HUES6 (cell line): ENCODE data around the gene BCL2L11.

Source experiments
- H3K27ac ChIP-seq: 2 replicates; pipeline ENCODE4 v1.7.0; 2013; ENCODE audit warnings: low read depth, mild to moderate bottlenecking, low read length, inconsistent platforms
- H3K27me3 ChIP-seq: 2 replicates; pipeline ENCODE4 v1.6.1; 2013; ENCODE audit warnings: low read length; ENCODE audit not compliant: control insufficient read depth, insufficient read depth
- H3K36me3 ChIP-seq: 2 replicates; pipeline ENCODE4 v1.6.1; 2013; ENCODE audit warnings: low read length; ENCODE audit not compliant: control insufficient read depth, insufficient read depth
- H3K4me1 ChIP-seq: 2 replicates; pipeline ENCODE4 v1.6.1; 2013; ENCODE audit warnings: low read length; ENCODE audit not compliant: control insufficient read depth, insufficient read depth
- H3K4me3 ChIP-seq: 2 replicates; pipeline ENCODE4 v1.5.1; 2013; ENCODE audit warnings: low read depth, low read length
- H3K9ac ChIP-seq: one replicate; pipeline ENCODE4 v1.6.1; 2013; ENCODE audit warnings: mild to moderate bottlenecking, low read length
- H3K9me3 ChIP-seq: 2 replicates; pipeline ENCODE4 v1.6.1; 2013; ENCODE audit warnings: low read depth, low read length; ENCODE audit not compliant: control insufficient read depth, insufficient read depth

BCL2L11 gene

DNA sequence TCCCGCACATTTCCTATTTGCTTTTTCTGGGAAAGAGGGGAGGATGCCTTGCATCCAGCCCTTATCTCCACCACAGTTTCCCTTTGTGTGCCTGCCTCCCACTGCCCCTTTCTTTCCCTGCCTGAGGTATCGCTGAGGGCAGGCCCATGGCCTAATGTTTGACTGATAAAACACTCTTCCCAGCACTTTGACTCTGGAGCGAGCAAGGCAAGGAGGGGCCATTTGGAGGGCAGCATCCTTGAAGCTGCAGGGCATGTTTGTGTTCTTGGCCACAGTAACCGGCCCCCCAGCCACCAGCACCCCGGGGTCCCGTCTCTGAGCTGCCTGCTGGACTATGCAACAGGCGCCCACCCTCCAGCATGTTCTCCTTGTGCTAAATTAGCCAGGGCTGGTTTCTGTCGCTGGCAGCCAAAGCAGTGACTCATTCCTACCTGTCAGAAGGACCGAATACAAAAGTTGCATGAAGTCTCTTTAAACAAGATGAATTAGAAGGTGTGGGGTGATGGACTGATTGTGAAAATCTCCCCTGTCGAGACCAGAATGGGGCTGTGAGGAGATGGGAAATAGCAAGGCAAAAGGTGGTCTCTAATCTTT, 50.7 kb downstream of the BCL2L11 start:
- H3K27ac ChIP-seq = no peak overlapping the region
- H3K9ac ChIP-seq = no peak overlapping the region
- peaks cover 36% of the 10 kb centered on the region for H3K4me1 ChIP-seq
- no peak overlapping the region for H3K4me3 ChIP-seq
- no peaks in the 10 kb centered on the region for H3K27me3 ChIP-seq
- no peaks in the 10 kb centered on the region for H3K9me3 ChIP-seq
- peaks cover 8% of the 10 kb centered on the region; the same call in 1 of the 2 replicates for H3K36me3 ChIP-seq

DNA sequence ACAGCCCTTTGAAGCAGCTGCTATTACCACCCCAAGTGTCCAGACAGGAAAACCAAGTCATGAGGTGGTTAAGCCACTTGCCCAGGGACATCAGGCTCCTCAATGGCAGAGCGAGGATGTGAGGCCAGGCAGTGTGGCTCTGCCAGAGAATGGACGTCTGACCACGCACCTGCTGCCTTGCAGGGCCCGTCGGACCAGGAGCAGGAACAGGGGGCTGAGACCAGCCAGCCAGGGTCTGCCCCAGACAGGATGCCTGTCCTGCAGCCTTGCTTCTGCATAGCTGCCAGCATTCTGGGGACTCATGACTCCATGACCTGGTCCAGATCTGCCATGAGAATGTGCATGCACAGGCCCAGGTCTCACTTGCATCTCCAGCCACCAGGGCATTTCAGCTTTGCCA, 52.0 kb downstream of the BCL2L11 start:
- Histone ChIP-seq H3K27ac (no peak overlapping the region), H3K4me1 (peaks cover 30% of the 10 kb centered on the region), H3K36me3 (no peaks in the 10 kb centered on the region), H3K9ac (no peak overlapping the region), H3K27me3 (no peaks in the 10 kb centered on the region), H3K9me3 (no peaks in the 10 kb centered on the region), H3K4me3 (no peak overlapping the region)

DNA sequence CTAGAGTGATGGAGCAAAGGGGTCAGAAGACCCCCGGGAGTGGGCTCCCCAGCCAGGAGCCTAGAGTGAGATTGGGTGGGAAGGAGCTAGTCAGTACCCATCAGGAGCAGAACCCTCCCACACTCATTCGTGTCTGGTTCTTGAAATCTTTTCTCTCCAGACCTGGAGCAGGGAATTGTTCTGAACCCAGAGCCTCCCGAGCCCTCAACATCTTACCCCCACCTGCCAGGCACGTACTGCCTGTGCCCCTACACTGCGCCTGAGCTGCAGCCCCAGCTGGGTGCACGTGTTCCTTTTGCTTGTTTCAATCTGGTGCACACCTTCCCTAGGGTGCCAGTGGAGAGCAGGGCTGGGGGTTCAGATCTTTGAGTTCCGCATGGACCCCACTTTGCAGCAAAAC, 52.6 kb downstream of the BCL2L11 start:
- H3K4me1 ChIP-seq = peaks cover 27% of the 10 kb centered on the region
- no peaks in the 10 kb centered on the region for H3K27me3 ChIP-seq
- H3K27ac ChIP-seq = no peak overlapping the region
- no peaks in the 10 kb centered on the region for H3K9me3 ChIP-seq
- no peaks in the 10 kb centered on the region for H3K36me3 ChIP-seq
- no peak overlapping the region for H3K9ac ChIP-seq
- H3K4me3 ChIP-seq = no peak overlapping the region

DNA sequence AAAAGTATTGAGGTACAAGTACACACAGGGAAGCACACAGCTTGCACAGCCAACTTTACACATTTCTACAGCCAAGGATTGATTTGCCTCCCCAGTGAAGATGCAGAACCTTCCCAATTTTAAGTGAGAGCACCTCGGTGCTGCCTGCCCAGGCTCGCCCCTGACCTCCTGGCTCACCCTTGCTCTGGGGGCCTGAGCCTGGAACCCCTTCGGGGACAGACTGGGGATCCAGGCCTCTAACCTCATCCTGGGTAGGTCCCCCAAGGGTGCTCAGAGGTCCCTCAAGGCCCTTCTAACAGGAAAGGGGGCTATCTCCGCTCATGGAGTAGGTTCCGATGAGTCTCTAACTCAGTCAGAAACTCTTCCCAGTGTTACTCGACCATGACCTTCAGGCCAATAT, 53.1 kb downstream of the BCL2L11 start:
- Histone ChIP-seq H3K4me1 (peaks cover 22% of the 10 kb centered on the region), H3K36me3 (no peaks in the 10 kb centered on the region), H3K4me3 (no peak overlapping the region), H3K9me3 (no peaks in the 10 kb centered on the region), H3K9ac (no peak overlapping the region), H3K27me3 (no peaks in the 10 kb centered on the region), H3K27ac (no peak overlapping the region)

DNA sequence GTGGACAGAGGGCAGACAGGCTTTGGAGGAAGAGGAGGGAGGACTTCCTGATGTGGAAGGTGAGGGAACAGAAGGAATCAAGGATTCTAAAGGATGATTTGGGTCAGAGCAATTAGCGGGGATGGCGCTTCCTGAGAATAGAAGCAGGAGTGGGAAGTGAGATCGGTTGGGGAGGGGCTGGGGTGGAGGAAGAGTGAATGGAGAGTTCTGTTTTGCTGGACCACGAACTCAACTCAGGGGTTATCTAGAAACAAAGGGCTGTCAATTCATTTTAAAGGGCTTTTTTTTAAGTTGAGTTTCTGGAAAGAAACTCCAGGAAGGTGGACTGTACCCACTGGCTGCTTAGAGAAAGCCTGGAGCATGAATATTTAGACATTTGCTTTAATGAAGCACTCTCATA, 54.9 kb downstream of the BCL2L11 start:
- Histone ChIP-seq H3K9me3 (no peaks in the 10 kb centered on the region), H3K36me3 (no peaks in the 10 kb centered on the region), H3K27ac (no peak overlapping the region), H3K4me1 (peaks cover 19% of the 10 kb centered on the region), H3K9ac (no peak overlapping the region), H3K27me3 (no peaks in the 10 kb centered on the region), H3K4me3 (no peak overlapping the region)

DNA sequence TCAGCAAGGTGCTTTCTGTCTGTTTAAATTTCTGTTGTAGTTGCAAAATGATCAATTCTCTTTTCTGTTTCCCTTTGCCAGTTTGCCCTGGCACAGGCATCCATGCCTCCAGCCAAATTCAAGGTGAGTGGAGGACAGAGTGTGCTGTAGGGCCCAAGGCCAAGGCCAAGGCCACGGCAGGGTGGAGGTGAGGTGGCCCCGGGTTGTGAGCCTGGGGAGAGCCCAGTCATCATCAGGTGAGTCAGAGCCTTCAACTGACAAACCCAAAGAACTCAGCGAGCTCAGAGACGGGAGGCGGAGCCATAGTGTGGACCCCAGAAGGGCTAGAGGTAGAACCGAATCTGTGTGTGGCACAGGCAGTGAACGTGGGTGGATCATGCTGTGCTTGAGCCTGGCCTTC, 55.7 kb downstream of the BCL2L11 start:
- Histone ChIP-seq H3K27me3 (no peaks in the 10 kb centered on the region), H3K9me3 (no peaks in the 10 kb centered on the region), H3K9ac (no peak overlapping the region), H3K4me1 (peaks cover 16% of the 10 kb centered on the region), H3K27ac (no peak overlapping the region), H3K36me3 (no peaks in the 10 kb centered on the region), H3K4me3 (no peak overlapping the region)

DNA sequence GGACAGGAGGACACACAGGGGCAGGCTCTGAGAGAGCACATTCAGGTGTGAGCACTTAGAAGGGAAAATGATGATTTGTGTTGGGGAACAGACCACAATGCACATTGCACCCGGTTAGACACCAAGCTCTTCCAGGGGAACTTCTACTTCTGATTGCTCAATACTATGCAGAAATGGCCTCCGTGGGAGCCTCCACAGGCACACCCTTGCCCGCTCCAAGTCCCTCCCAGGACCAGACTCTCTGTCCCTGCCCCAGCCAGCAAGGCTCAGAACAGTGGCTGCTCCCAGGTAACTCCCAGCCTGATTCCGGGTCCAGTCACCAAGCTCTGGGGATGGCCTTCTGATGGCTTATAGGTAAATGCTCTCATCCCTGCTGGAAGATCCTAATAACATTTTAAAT, 56.2 kb downstream of the BCL2L11 start:
- H3K27ac ChIP-seq = no peak overlapping the region
- no peak overlapping the region for H3K9ac ChIP-seq
- peaks cover 12% of the 10 kb centered on the region for H3K4me1 ChIP-seq
- no peaks in the 10 kb centered on the region for H3K36me3 ChIP-seq
- H3K4me3 ChIP-seq = no peak overlapping the region
- H3K9me3 ChIP-seq = no peaks in the 10 kb centered on the region
- no peaks in the 10 kb centered on the region for H3K27me3 ChIP-seq

DNA sequence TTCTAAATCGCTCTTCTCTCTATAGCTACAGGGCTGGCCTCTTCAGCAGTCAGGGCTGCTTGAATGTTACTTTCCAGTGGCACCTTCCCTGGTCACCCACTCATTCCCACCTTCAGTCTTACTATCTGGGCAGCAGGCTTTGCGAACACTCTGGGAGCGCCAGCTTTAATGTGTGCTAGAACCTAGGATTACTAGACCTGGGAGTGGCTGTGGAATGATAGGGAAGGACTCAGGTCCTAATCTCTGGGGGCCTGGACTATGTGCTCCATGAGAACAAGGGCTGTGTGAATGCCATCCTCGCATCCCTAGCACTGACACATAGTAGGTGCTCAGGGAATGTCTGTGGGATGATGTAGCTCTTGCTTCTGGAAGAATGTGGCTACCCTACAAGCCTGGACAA, 57.6 kb downstream of the BCL2L11 start:
- H3K36me3 ChIP-seq = no peaks in the 10 kb centered on the region
- H3K4me3 ChIP-seq = no peak overlapping the region
- no peaks in the 10 kb centered on the region for H3K9me3 ChIP-seq
- H3K4me1 ChIP-seq = peaks cover 12% of the 10 kb centered on the region
- no peaks in the 10 kb centered on the region for H3K27me3 ChIP-seq
- no peak overlapping the region for H3K27ac ChIP-seq
- H3K9ac ChIP-seq = no peak overlapping the region

DNA sequence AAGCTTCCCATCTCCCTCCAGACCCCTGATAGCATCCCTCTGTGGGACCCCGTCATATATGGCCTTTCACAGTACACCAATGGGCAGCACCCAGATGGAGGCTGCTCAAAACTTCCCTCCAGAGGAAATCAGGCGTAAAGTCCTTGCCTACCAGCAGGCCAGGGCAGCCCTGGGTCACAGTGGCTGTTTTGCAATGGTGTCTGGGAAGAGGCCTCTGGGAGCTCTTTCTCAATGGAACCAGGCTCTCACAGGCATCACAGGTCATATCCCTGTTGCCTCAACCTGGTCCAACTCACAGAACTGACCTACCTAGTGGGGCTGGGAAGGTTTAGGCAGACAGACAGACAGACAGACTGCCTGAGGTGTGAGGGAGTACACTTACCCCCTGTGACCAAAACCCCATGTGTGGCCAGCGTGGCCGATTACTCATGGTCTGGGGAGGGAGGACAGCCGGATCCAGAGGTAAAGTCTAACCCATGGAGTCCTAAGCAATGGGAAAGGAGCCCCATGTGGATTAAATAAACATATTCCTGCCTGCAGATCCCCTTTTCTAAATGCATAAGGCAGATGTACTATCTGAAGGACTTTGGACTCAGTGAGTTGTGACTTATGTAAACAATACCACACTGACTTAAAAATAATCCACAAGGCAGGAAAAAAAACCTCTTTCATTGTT, 58.2 kb downstream of the BCL2L11 start:
- H3K4me3 ChIP-seq = no peak overlapping the region
- peaks cover 10% of the 10 kb centered on the region for H3K4me1 ChIP-seq
- no peaks in the 10 kb centered on the region for H3K27me3 ChIP-seq
- H3K9ac ChIP-seq = no peak overlapping the region
- no peak overlapping the region for H3K27ac ChIP-seq
- no peaks in the 10 kb centered on the region for H3K9me3 ChIP-seq
- no peaks in the 10 kb centered on the region for H3K36me3 ChIP-seq

DNA sequence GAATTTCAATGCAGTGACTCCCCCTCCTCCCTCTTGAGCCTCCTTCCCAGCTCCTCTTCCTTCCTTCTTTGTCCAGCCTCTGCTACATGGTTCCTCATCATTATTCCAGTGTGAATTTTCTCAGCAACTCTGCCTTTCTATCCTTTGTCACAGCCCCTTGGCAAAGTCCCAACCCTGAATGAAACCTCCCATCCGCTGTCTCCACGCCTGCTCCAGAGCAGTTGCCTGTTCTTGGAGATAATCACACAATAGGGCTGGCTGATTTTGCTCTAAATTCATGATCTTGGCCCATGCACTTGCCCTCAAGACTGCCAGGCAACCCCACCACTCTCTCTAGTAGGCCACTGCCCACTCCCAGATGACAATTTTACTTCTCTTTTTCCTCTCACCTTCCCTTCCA, 61.4 kb downstream of the BCL2L11 start:
- no peak overlapping the region for H3K27ac ChIP-seq
- H3K27me3 ChIP-seq = 0 out of 2 replicates have a peak, but pooled peaks cover 2% of the 10 kb centered on the region
- H3K36me3 ChIP-seq = no peaks in the 10 kb centered on the region
- H3K9ac ChIP-seq = no peak overlapping the region
- H3K4me1 ChIP-seq = no peaks in the 10 kb centered on the region
- no peak overlapping the region for H3K4me3 ChIP-seq
- H3K9me3 ChIP-seq = no peaks in the 10 kb centered on the region

DNA sequence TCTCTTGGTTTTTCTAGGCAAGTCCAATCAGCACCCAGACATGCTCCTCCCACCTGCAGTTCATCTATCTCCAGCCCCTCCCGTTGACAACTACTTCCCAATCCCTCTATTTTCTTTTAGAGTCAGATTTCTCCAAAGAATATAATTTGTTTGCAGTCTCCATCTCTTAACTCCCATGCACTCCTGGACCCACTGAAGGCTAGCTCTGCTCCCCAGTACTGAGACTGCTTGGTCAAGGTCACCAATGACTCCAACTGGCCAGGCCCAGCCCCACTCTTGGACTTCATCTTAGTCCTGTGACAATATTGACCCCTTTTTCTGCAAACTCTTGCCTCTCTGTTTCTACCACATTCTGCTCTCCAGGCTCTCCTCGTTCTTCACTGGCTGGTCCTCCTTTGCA, 62.0 kb downstream of the BCL2L11 start:
- H3K4me3 ChIP-seq = no peak overlapping the region
- H3K27ac ChIP-seq = no peak overlapping the region
- no peaks in the 10 kb centered on the region for H3K9me3 ChIP-seq
- no peaks in the 10 kb centered on the region for H3K4me1 ChIP-seq
- H3K27me3 ChIP-seq = 0 out of 2 replicates have a peak, but pooled peaks cover 2% of the 10 kb centered on the region
- H3K9ac ChIP-seq = no peak overlapping the region
- no peaks in the 10 kb centered on the region for H3K36me3 ChIP-seq
